Right lung (tissue), 5 donors: ENCODE measurements around the gene PNMT. TPM values are rescaled to one million over a fixed set of nuclear protein-coding genes. Genes with fewer than 3 reads are reported as not detected.

ENCODE experiments used
- DNase-seq, 2 donors: peaks; one replicate each; pipeline ENCODE4 v3.0.0-alpha.2; 2013
- polyA plus RNA-seq, 5 donors: library from polyadenylated mRNA; unstranded; fragments of 120-200 nt; gene quantifications; one replicate each; pipeline versions ENCODE4 v1.2.1 to v1.2.3, GENCODE V29; 2013; ENCODE audit warnings: inconsistent platforms in 1 of 5, low replicate concordance in 1 of 5; ENCODE audit not compliant: insufficient read length in 5 of 5, insufficient read depth in 1 of 5

PNMT gene
- polyA plus RNA-seq, 5 donors = 1.1 to 2.6 (median 2.1) TPM

- no peak for DNase-seq
Observed at GRCh38 chr17:39652587-39653315, 15.5 kb upstream of the PNMT start.

- DNase-seq = no peak
Observed at GRCh38 chr17:39653316-39653661, 15.0 kb upstream of the PNMT start.

GRCh38 chr17:39653662-39654331 lies 14.5 kb upstream of the PNMT start:
- DNase-seq = no peak

- DNase-seq = no peak
Observed at GRCh38 chr17:39655105-39655504, 13.1 kb upstream of the PNMT start.

- no peak for DNase-seq
Observed at GRCh38 chr17:39658346-39658745, 9.9 kb upstream of the PNMT start.

- no peak for DNase-seq
Observed at GRCh38 chr17:39658760-39659159, 9.5 kb upstream of the PNMT start.

GRCh38 chr17:39659279-39660010 lies 8.8 kb upstream of the PNMT start:
- no peak for DNase-seq

- no peak for DNase-seq
Observed at GRCh38 chr17:39660011-39660360, 8.3 kb upstream of the PNMT start.

GRCh38 chr17:39660397-39661385 lies 7.6 kb upstream of the PNMT start:
- DNase-seq = no peak

- no peak for DNase-seq
Observed at GRCh38 chr17:39661744-39662541, 6.3 kb upstream of the PNMT start.

GRCh38 chr17:39662551-39663339 lies 5.5 kb upstream of the PNMT start:
- DNase-seq = no peak

- no peak for DNase-seq
Observed at GRCh38 chr17:39663340-39663687, 4.9 kb upstream of the PNMT start.

- DNase-seq = no peak
Observed at GRCh38 chr17:39663688-39664580, 4.3 kb upstream of the PNMT start.

GRCh38 chr17:39664581-39665561 lies 3.4 kb upstream of the PNMT start, which contains the start of gene TCAP:
TSS of gene TCAP (plus strand) at chr17:39665349. CDS start at chr17:39665360, 11 bp downstream.
- no peak for DNase-seq

GRCh38 chr17:39665642-39666224 lies 2.5 kb upstream of the PNMT start:
- DNase-seq = no peak

- DNase-seq = no peak
Observed at GRCh38 chr17:39666231-39666600, 2.0 kb upstream of the PNMT start.

- DNase-seq = no peak
Observed at GRCh38 chr17:39666601-39667261, 1.5 kb upstream of the PNMT start.
